OCI-LY7 (cell line): ENCODE measurements around the gene ATP2A3. TPM values are rescaled to one million over a fixed set of nuclear protein-coding genes. Genes with fewer than 3 reads are reported as not detected.

Experiments used
- BruUV-seq: library from RNA; stranded (reverse); fragments of 400-500 nt; replicated peaks from 2 replicates; lab custom pipeline; 2021; lab: Mats Ljungman, UMichigan
- CTCF ChIA-PET: fragments of 300-600 bp; sonication (Branson Sonifier 250); formaldehyde crosslinking; loops from one replicate; lab custom pipeline; 2022; ENCODE audit warnings: antibody characterized with exemption; ENCODE audit not compliant: unreplicated experiment; lab: Charles Lee
- POLR2A ChIA-PET: fragments of 300-600 bp; sonication (Branson Sonifier 250); formaldehyde crosslinking; loops from one replicate; lab custom pipeline; 2022; ENCODE audit warnings: antibody characterized with exemption; lab: Charles Lee
- DNase-seq: peaks from one replicate; pipeline ENCODE4 v3.0.0-alpha.2; 2015; ENCODE audit warnings: low spot score
- H2AFZ ChIP-seq: fragments of 200-600 bp; sonication (generic), shearing (Covaris generic); 2 replicates; pipeline ENCODE4 v1.6.1; 2014; ENCODE audit warnings: mild to moderate bottlenecking, antibody characterized with exemption, low read length, moderate library complexity
- H3K27ac ChIP-seq: fragments of 200-600 bp; sonication (generic); 2 replicates; pipeline ENCODE4 v1.5.1; 2014; ENCODE audit warnings: mixed run types, low read depth, mild to moderate bottlenecking, moderate library complexity, low read length, inconsistent platforms; ENCODE audit not compliant: poor library complexity, severe bottlenecking
- H3K36me3 ChIP-seq: fragments of 200-600 bp; sonication (generic); 2 replicates; pipeline ENCODE4 v1.6.1; 2014; ENCODE audit warnings: mild to moderate bottlenecking, antibody characterized with exemption, low read length, moderate library complexity, mixed read lengths; ENCODE audit not compliant: insufficient read depth
- H3K4me1 ChIP-seq: fragments of 200-600 bp; sonication (generic); 2 replicates; pipeline ENCODE4 v1.5.1; 2014; ENCODE audit warnings: mild to moderate bottlenecking, low read length; ENCODE audit not compliant: insufficient read depth, poor library complexity, severe bottlenecking
- H3K4me2 ChIP-seq: fragments of 200-600 bp; sonication (generic); 2 replicates; pipeline ENCODE4 v1.6.1; 2014; ENCODE audit warnings: mild to moderate bottlenecking, low read length
- H3K4me3 ChIP-seq: fragments of 200-600 bp; sonication (generic); 2 replicates; pipeline ENCODE4 v1.5.1; 2014; ENCODE audit warnings: mild to moderate bottlenecking, low read depth, low read length; ENCODE audit not compliant: poor library complexity, severe bottlenecking
- H3K79me2 ChIP-seq: fragments of 200-600 bp; sonication (generic); 2 replicates; pipeline ENCODE4 v1.6.1; 2016; ENCODE audit warnings: low read depth, mild to moderate bottlenecking, low read length, moderate library complexity, mixed read lengths; ENCODE audit not compliant: insufficient read depth
- H3K9me2 ChIP-seq: fragments of 200-600 bp; sonication (generic); 2 replicates; pipeline ENCODE4 v1.6.1; 2016; ENCODE audit warnings: mild to moderate bottlenecking, low read length, mixed read lengths; ENCODE audit not compliant: insufficient read depth
- H3K9me3 ChIP-seq: fragments of 200-600 bp; sonication (generic); 2 replicates; pipeline ENCODE4 v1.6.1; 2014; ENCODE audit warnings: mild to moderate bottlenecking, mixed run types, low read length, mixed read lengths
- H4K20me1 ChIP-seq: fragments of 200-600 bp; sonication (generic); 2 replicates; pipeline ENCODE4 v1.6.1; 2014; ENCODE audit warnings: mild to moderate bottlenecking, antibody characterized with exemption, low read length, moderate library complexity, mixed read lengths; ENCODE audit not compliant: insufficient read depth
- EZH2phosphoT487 ChIP-seq: fragments of 200-600 bp; sonication (generic); IDR thresholded peaks from 2 replicates; pipeline ENCODE4 v1.6.1; 2018; ENCODE audit warnings: low read depth, borderline replicate concordance, mild to moderate bottlenecking, mixed run types, antibody characterized with exemption, low read length, moderate library complexity, mixed read lengths
- intact Hi-C: fragments of 100-400 bp; cut with micrococcal nuclease; formaldehyde crosslinking; loops from one replicate; pipeline ENCODE4 v1.10.0; 2022; ENCODE audit not compliant: unreplicated experiment
- total RNA-seq, 2 experiments: library from RNA; depleted of rRNA in 1 of 2; stranded (reverse); fragments of >200 nt in 1 of 2; shearing (Covaris generic) in 1 of 2; gene quantifications; 2 replicates each; pipeline ENCODE4 v1.2.3, GENCODE V29; 2014 to 2022
- TF ChIP-seq, protein P1 (sequence below): fragments of 200-600 bp; sonication (generic); conservative IDR thresholded peaks from 2 replicates; pipeline ENCODE4 v1.5.1; 2014; ENCODE audit warnings: mild to moderate bottlenecking, antibody characterized with exemption, low read length, moderate library complexity, mixed read lengths

Gene ATP2A3
- total RNA-seq, 2 experiments from 2014 or later: 108 to 353 TPM

DNA sequence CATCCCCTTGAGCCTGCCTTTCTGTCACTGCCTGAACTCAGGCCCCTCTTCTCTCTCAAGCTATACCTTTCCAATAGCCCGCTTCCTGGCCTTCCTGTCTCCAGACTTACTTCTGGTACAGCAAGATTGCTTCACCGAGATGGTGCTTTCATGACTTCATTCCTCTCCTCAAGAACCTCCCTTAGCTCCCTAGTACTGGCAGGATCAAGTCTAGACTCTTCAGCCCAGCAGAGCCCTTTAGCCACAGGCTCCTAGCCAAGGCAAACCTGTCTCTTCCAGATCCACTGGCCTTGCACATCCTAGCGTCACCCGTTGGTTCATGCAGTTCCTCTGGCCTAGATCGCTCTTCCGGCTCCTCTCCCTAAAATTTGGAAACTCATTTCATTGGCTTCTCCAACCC, 6.4 kb upstream of the ATP2A3 start:
- no TSS peak for BruUV-seq
- intact Hi-C loops: no loop called here
- Histone ChIP-seq H2AFZ (no peak overlapping the region), H3K27ac (no peak overlapping the region), H3K9me3 (no peaks in the 10 kb centered on the region), H3K79me2 (no peaks in the 10 kb centered on the region; the same call in 1 of the 2 replicates), H3K4me3 (no peak overlapping the region), H3K4me2 (no peak overlapping the region), H3K4me1 (peaks cover 38% of the 10 kb centered on the region), H3K9me2 (no peaks in the 10 kb centered on the region), H4K20me1 (no peaks in the 10 kb centered on the region), H3K36me3 (no peaks in the 10 kb centered on the region)
- ChIA-PET POLR2A (no interaction called here), CTCF (interaction anchor here (0.6 kb wide), 1 partner anchor 14 kb away, joined by 3 read pairs; no protein-coding TSS in a partner anchor)
- TF ChIP-seq, protein P1, sequence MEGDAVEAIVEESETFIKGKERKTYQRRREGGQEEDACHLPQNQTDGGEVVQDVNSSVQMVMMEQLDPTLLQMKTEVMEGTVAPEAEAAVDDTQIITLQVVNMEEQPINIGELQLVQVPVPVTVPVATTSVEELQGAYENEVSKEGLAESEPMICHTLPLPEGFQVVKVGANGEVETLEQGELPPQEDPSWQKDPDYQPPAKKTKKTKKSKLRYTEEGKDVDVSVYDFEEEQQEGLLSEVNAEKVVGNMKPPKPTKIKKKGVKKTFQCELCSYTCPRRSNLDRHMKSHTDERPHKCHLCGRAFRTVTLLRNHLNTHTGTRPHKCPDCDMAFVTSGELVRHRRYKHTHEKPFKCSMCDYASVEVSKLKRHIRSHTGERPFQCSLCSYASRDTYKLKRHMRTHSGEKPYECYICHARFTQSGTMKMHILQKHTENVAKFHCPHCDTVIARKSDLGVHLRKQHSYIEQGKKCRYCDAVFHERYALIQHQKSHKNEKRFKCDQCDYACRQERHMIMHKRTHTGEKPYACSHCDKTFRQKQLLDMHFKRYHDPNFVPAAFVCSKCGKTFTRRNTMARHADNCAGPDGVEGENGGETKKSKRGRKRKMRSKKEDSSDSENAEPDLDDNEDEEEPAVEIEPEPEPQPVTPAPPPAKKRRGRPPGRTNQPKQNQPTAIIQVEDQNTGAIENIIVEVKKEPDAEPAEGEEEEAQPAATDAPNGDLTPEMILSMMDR: no peak
- no peak for TF ChIP-seq EZH2phosphoT487
- DNase-seq: no peak

DNA sequence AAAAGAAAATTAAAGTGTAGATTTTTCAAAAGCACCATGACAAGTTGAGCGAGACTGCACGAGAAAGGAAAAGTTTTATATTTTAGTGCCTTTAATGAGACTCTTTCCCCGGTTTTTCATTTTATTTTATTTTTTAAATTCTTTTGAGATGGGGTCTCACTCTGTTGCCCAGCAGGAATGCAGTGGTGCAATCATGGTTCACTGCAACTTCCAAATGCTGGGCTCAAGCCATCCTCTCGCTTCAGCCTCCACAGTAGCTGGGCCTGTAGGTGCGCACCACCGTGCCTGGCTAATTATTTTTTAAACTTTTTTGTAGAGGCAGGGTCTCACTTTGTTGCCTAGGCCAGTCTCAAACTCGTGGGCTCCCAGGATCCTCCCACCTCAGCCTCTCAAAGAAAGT, 5.7 kb upstream of the ATP2A3 start:
- intact Hi-C loops: no loop called here
- no peak for DNase-seq
- Histone ChIP-seq H3K4me3 (no peak overlapping the region), H3K36me3 (no peaks in the 10 kb centered on the region), H3K9me2 (no peaks in the 10 kb centered on the region), H3K27ac (no peak overlapping the region), H4K20me1 (no peaks in the 10 kb centered on the region), H3K4me2 (no peak overlapping the region), H3K9me3 (no peaks in the 10 kb centered on the region), H2AFZ (no peak overlapping the region), H3K79me2 (no peaks in the 10 kb centered on the region; the same call in 1 of the 2 replicates), H3K4me1 (peaks cover 44% of the 10 kb centered on the region)
- ChIA-PET CTCF (interaction anchor here (0.6 kb wide), 1 partner anchor 13 kb away, joined by 3 read pairs; no protein-coding TSS in a partner anchor), POLR2A (no interaction called here)
- TF ChIP-seq, protein P1: no peak
- TF ChIP-seq EZH2phosphoT487: no peak
- no TSS peak for BruUV-seq

DNA sequence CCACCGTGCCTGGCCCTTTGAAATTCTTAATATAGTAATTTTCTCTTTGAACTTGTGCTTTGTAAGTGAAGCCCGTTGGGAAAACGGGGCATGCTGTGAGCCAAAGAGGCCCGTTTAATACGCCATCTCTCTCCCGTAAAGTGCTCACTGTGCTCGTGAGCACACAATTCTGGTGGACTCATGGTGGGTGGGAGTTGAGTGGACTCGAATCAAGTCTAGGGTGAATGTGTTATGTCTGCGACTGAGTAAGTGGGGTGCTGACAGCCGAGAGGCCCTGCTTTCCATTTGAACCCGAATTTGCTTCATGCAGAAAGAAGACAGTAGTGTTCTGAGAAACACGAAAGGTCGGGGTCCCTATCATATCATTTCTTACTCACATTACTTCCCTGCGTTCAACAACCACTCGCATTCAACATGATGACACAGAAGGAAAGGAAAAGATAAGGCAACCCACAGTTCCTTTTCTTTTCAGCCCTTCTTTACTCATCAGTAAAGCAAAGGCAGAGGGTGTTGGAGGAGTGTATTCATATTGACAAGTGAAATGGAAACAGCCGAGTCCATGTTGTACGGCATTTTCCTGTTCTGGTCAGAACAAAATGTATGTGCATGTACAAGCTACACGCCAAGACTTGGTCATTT, 4.8 kb upstream of the ATP2A3 start:
- no peak overlapping the region for H3K27ac ChIP-seq

More for the DNA sequence above, 4.8 kb upstream of the ATP2A3 start:
- no peak for DNase-seq
- Histone ChIP-seq H3K4me3 (no peak overlapping the region), H3K9me2 (no peaks in the 10 kb centered on the region), H4K20me1 (no peaks in the 10 kb centered on the region), H3K9me3 (no peaks in the 10 kb centered on the region), H3K79me2 (no peaks in the 10 kb centered on the region; the same call in 1 of the 2 replicates), H3K4me2 (no peak overlapping the region), H3K36me3 (no peaks in the 10 kb centered on the region), H2AFZ (no peak overlapping the region), H3K4me1 (peaks cover 44% of the 10 kb centered on the region)
- intact Hi-C loops: no loop called here
- no peak for TF ChIP-seq EZH2phosphoT487
- TF ChIP-seq, protein P1: no peak
- BruUV-seq: no TSS peak
- ChIA-PET POLR2A (interaction anchor here (1.0 kb wide), 1 partner anchor 10 kb away, joined by 3 read pairs; no protein-coding TSS in a partner anchor), CTCF (no interaction called here)
